Measurements from ENCODE around the gene CDK2AP2. TPM values are rescaled to one million over a fixed set of nuclear protein-coding genes. Genes with fewer than 3 reads are reported as not detected.

Gene CDK2AP2
- polyA plus RNA-seq, 2 of the 4 experiments (the other 2 are of a cell fraction) = 36.6 to 53.1 TPM

- Histone ChIP-seq H3K4me2 (peak within 1 kb of the TSS; percentile 85), H3K9me3 (no peaks in the 10 kb centered on the region), H3K4me3 (peak within 1 kb of the TSS; percentile 76), H3K27ac (peak within 1 kb of the TSS; percentile 87 to 97), H3K4me1 (peaks cover 34% of the 10 kb centered on the region)
- DNase-seq (ENCODE audit: low read depth in 1 of 2, low spot score in 1 of 2) (peak; percentile 62), ATAC-seq (peak; percentile 20 to 22), FAIRE-seq (no peak)
- POLR2A ChIA-PET = interaction anchor here (1.3 to 1.7 kb wide), 2 partner anchors 78 to 103 kb away, joined by 5 to 6 read pairs; partner anchors contain the start of genes GSTP1 and PPP1CA
- WGBS (ENCODE audit: missing lambda C conversion rate) = 0% methylated on average over 1 of the region's 58 CpGs
- 0 out of 2 replicates have a peak, but pooled peaks have one; percentile 1 for TF ChIP-seq RNF2 (IDR thresholded peaks at IDR 0.05; ENCODE audit: borderline replicate concordance, low read depth)
- 0 out of 2 replicates have a peak, but pooled peaks have one; percentile 2 for TF ChIP-seq MAX (IDR thresholded peaks at IDR 0.05)
- TF ChIP-seq KDM5A (IDR thresholded peaks at IDR 0.05) = no peak
- CTCF ChIA-PET = interaction anchor here (0.6 to 2.3 kb wide), 8 partner anchors 17 to 152 kb away, joined by 3 to 8 read pairs (median 3); partner anchors contain the start of genes POLD4, PPP1CA and RAD9A
These were observed 2.9 kb downstream of the CDK2AP2 start, which contains the start of gene PITPNM1 for GRCh38 chr11:67504950-67505581. PITPNM1 (minus strand) TSS chr11:67505363; CDS start chr11:67504180, 1,183 bp downstream.

GRCh38 chr11:67504005-67504949 lies 3.7 kb downstream of the CDK2AP2 start:
- no peak for TF ChIP-seq EHF (CRISPR knock-in tag; IDR thresholded peaks at IDR 0.05)
- no peak for TF ChIP-seq E2F6 (IDR thresholded peaks at IDR 0.05; ENCODE audit: borderline replicate concordance, low read depth)
- no peak for TF ChIP-seq SREBF2 (IDR thresholded peaks at IDR 0.05)
- TF ChIP-seq ZC3H11A (IDR thresholded peaks at IDR 0.05) = no peak
- no peak for TF ChIP-seq FOXS1 (CRISPR knock-in tag; IDR thresholded peaks at IDR 0.05)
- TF ChIP-seq CHD4 (IDR thresholded peaks at IDR 0.05; ENCODE audit: borderline replicate concordance) = no peak
- TF ChIP-seq TFCP2L1 (CRISPR knock-in tag; IDR thresholded peaks at IDR 0.05) = peak; percentile 75; the same call in 1 of the 2 replicates
- TF ChIP-seq NPAS2 (CRISPR knock-in tag; IDR thresholded peaks at IDR 0.05; ENCODE audit: borderline replicate concordance) = no peak
- no peak for TF ChIP-seq TP53 (CRISPR knock-in tag; IDR thresholded peaks at IDR 0.05)
- TF ChIP-seq RARB (CRISPR knock-in tag; IDR thresholded peaks at IDR 0.05) = no peak
- TF ChIP-seq MAX (IDR thresholded peaks at IDR 0.05) = no peak
- no peak for TF ChIP-seq REST (IDR thresholded peaks at IDR 0.05)
- 0 out of 2 replicates have a peak, but pooled peaks have one; percentile 56 for TF ChIP-seq RNF2 (IDR thresholded peaks at IDR 0.05; ENCODE audit: borderline replicate concordance, low read depth)
- TF ChIP-seq ESRRA (IDR thresholded peaks at IDR 0.05; ENCODE audit: borderline replicate concordance, low read length) = no peak
- TF ChIP-seq MAFK (IDR thresholded peaks at IDR 0.05; ENCODE audit: partially characterized antibody) = no peak
- 0 out of 2 replicates have a peak, but pooled peaks have one; percentile 12 for TF ChIP-seq FOSB (CRISPR knock-in tag; IDR thresholded peaks at IDR 0.05)
- ChIA-PET POLR2A (interaction anchor here (1.7 kb wide), 1 partner anchor 102 kb away, joined by 6 read pairs; the partner anchor contains the start of gene PPP1CA), CTCF (interaction anchor here (2.3 kb wide), 1 partner anchor 112 kb away, joined by 8 read pairs; the partner anchor contains the start of gene RAD9A)
- DNase-seq (ENCODE audit: low read depth in 1 of 2, low spot score in 1 of 2) = peak in 1 of 2 experiments; percentile 32
- no peak for FAIRE-seq
- WGBS (ENCODE audit: missing lambda C conversion rate) = 6% methylated on average over 21 of the region's 101 CpGs
- Histone ChIP-seq H3K4me1 (peaks cover 33% of the 10 kb centered on the region), H3K4me2 (peak overlapping the region; percentile 85), H3K9me3 (no peaks in the 10 kb centered on the region), H3K4me3 (peak overlapping the region; percentile 76), H3K27ac (peak overlapping the region; percentile 87 to 97)
- no peak for ATAC-seq
